SK-N-SH (cell line): Measurements from ENCODE around the gene URM1. TPM values are rescaled to one million over a fixed set of nuclear protein-coding genes. Genes with fewer than 3 reads are reported as not detected.
"Not testable (repeated sequence)": the region's sequence is repeated elsewhere in the genome, so short reads cannot be mapped to it uniquely, and the experiment has no call there.

Experiments used
- CTCF ChIA-PET: fragments of 300-600, 350-600 bp; formaldehyde crosslinking; extraction: SDS; loops from one replicate; lab custom pipeline; 2021; lab: Yijun Ruan, JAX
- POLR2A ChIA-PET: fragments of 350-600 bp; sonication (Branson Sonifier 250); formaldehyde crosslinking; extraction: SDS; loops from one replicate; lab custom pipeline; 2020; ENCODE audit warnings: antibody characterized with exemption, inconsistent platforms; lab: Yijun Ruan, JAX
- DNase-seq: peaks from one replicate; pipeline ENCODE4 v3.0.0; 2012
- H2AFZ ChIP-seq: fragments of 200-600 bp; sonication (generic); 2 replicates; pipeline ENCODE4 v1.8.1; 2016; ENCODE audit warnings: antibody characterized with exemption, mild to moderate bottlenecking, low read depth
- H3F3A ChIP-seq: fragments of 200-600 bp; sonication (generic); replicated peaks from 2 replicates; pipeline ENCODE3; 2016; ENCODE audit warnings: antibody characterized with exemption, mild to moderate bottlenecking; ENCODE audit not compliant: insufficient read depth
- H3K27ac ChIP-seq, 2 experiments: fragments of 200-500 bp in 1 of 2; fragments of 200-600 bp in 1 of 2; sonication (Bioruptor generic) in 1 of 2; sonication (generic), shearing (Covaris generic) in 1 of 2; 2 replicates each; pipeline versions ENCODE4 v1.5.1 to v1.6.1; 2014 to 2016; ENCODE audit warnings: low read depth in 2 of 2, inconsistent platforms in 1 of 2, low read length in 1 of 2, mild to moderate bottlenecking in 1 of 2, mixed read lengths in 1 of 2
- H3K27me3 ChIP-seq: fragments of 200-600 bp; sonication (generic), shearing (Covaris generic); 2 replicates; pipeline ENCODE4 v1.6.1; 2016; ENCODE audit warnings: mixed run types; ENCODE audit not compliant: insufficient read depth
- H3K36me3 ChIP-seq, 2 experiments: fragments of 200-500 bp in 1 of 2; fragments of 200-600 bp in 1 of 2; sonication (Bioruptor generic) in 1 of 2; sonication (generic) in 1 of 2; replicated peaks in 1 of 2; 2 replicates each; pipeline versions ENCODE3 to v1.5.1; 2014 to 2016; ENCODE audit warnings: low read length in 1 of 2, mild to moderate bottlenecking in 1 of 2; ENCODE audit not compliant: insufficient read depth in 2 of 2, control insufficient read depth in 1 of 2
- H3K4me1 ChIP-seq, 2 experiments: fragments of 200-500 bp in 1 of 2; fragments of 200-600 bp in 1 of 2; sonication (Bioruptor generic) in 1 of 2; sonication (generic), shearing (Covaris generic) in 1 of 2; 2 replicates each; pipeline versions ENCODE4 v1.5.1 to v1.6.1; 2014 to 2016; ENCODE audit warnings: low read depth in 1 of 2, low read length in 1 of 2, mixed run types in 1 of 2; ENCODE audit not compliant: insufficient read depth in 2 of 2, control insufficient read depth in 1 of 2
- H3K4me2 ChIP-seq: fragments of 200-600 bp; sonication (generic), shearing (Covaris generic); 2 replicates; pipeline ENCODE4 v1.6.1; 2017; ENCODE audit warnings: mixed run types
- H3K4me3 ChIP-seq, 2 experiments: fragments of 200-500 bp in 1 of 2; fragments of 200-600 bp in 1 of 2; sonication (Bioruptor generic) in 1 of 2; sonication (generic), shearing (Covaris generic) in 1 of 2; 2 replicates each; pipeline versions ENCODE4 v1.5.1 to v1.8.1; 2014 to 2016; ENCODE audit warnings: low read depth in 2 of 2, inconsistent platforms in 1 of 2, low read length in 1 of 2, mild to moderate bottlenecking in 1 of 2, mixed read lengths in 1 of 2, moderate library complexity in 1 of 2
- H3K79me2 ChIP-seq: fragments of 200-600 bp; sonication (generic); 2 replicates; pipeline ENCODE4 v1.8.1; 2017; ENCODE audit warnings: mild to moderate bottlenecking; ENCODE audit not compliant: insufficient read depth
- H3K9ac ChIP-seq: fragments of 200-600 bp; sonication (generic); 2 replicates; pipeline ENCODE4 v1.6.1; 2017; ENCODE audit warnings: mixed run types
- H3K9me2 ChIP-seq: fragments of 200-600 bp; sonication (generic); 2 replicates; pipeline ENCODE4 v1.6.1; 2017; ENCODE audit warnings: mixed run types
- H3K9me3 ChIP-seq: fragments of 200-600 bp; sonication (generic); 2 replicates; pipeline ENCODE4 v1.6.1; 2017; ENCODE audit warnings: mixed run types, mild to moderate bottlenecking, moderate library complexity
- H4K20me1 ChIP-seq: fragments of 200-600 bp; sonication (generic); 2 replicates; pipeline ENCODE4 v1.6.1; 2017; ENCODE audit warnings: mild to moderate bottlenecking, mixed run types; ENCODE audit not compliant: insufficient read depth
- CHD2 ChIP-seq: fragments of 150-350 bp; IDR thresholded peaks from 2 replicates; pipeline ENCODE4 v1.6.1; 2018; ENCODE audit warnings: low read length; ENCODE audit not compliant: partially characterized antibody
- EZH2phosphoT487 ChIP-seq: fragments of 200-600 bp; sonication (generic); IDR thresholded peaks from 2 replicates; pipeline ENCODE4 v1.6.1; 2017; ENCODE audit warnings: low read depth, mixed run types, mild to moderate bottlenecking, antibody characterized with exemption, moderate library complexity, borderline replicate concordance
- FOSL2 ChIP-seq: IDR thresholded peaks from 2 replicates; pipeline ENCODE4 v1.4.0; 2012; ENCODE audit warnings: low read depth, mild to moderate bottlenecking, moderate library complexity, borderline replicate concordance
- FOXJ3 ChIP-seq: sonication (generic); formaldehyde crosslinking; IDR thresholded peaks from 2 replicates; pipeline ENCODE4 v1.5.1; 2020; ENCODE audit warnings: mild to moderate bottlenecking, missing genetic modification reagents
- GABPA ChIP-seq: IDR thresholded peaks from 2 replicates; pipeline ENCODE4 v1.4.0; 2012; ENCODE audit warnings: low read depth, mild to moderate bottlenecking
- GATA2 ChIP-seq: sonication (generic); formaldehyde crosslinking; IDR thresholded peaks from 2 replicates; pipeline ENCODE4 v1.5.0; 2020; ENCODE audit warnings: mild to moderate bottlenecking, missing genetic modification reagents
- JUND ChIP-seq: IDR thresholded peaks from 2 replicates; pipeline ENCODE4 v1.4.0; 2012
- MEF2A ChIP-seq: IDR thresholded peaks from 2 replicates; pipeline ENCODE4 v1.4.0; 2012; ENCODE audit warnings: low read depth, borderline replicate concordance
- MXI1 ChIP-seq: IDR thresholded peaks from 2 replicates; pipeline ENCODE4 v1.6.1; 2012; ENCODE audit warnings: mild to moderate bottlenecking, low read depth, low read length, improper control_type of control experiment
- POLR2AphosphoS5 ChIP-seq: IDR thresholded peaks from 2 replicates; pipeline ENCODE4 v1.6.1; 2012; ENCODE audit warnings: low read depth, low read length
- RAD21 ChIP-seq: IDR thresholded peaks from 2 replicates; pipeline ENCODE4 v1.6.1; 2012; ENCODE audit warnings: mild to moderate bottlenecking, low read length
- RCOR1 ChIP-seq: fragments of 150-350 bp; IDR thresholded peaks from 2 replicates; pipeline ENCODE4 v1.6.1; 2017; ENCODE audit warnings: antibody characterized with exemption, low read length
- RFX5 ChIP-seq: IDR thresholded peaks from 2 replicates; pipeline ENCODE4 v1.6.1; 2012; ENCODE audit warnings: mild to moderate bottlenecking, improper control_type of control experiment, low read length
- RXRA ChIP-seq: IDR thresholded peaks from 2 replicates; pipeline ENCODE4 v1.4.0; 2012; ENCODE audit warnings: low read depth, mild to moderate bottlenecking, borderline replicate concordance
- YY1 ChIP-seq: IDR thresholded peaks from 2 replicates; pipeline ENCODE4 v1.4.0; 2012; ENCODE audit warnings: low read depth, mild to moderate bottlenecking
- WGBS: methylation state at CpG from one replicate; pipeline ENCODE4 v1.1.6; 2017; ENCODE audit warnings: low lambda C conversion rate; 5-methylcytosine and 5-hydroxymethylcytosine counted together
- polyA plus RNA-seq, 3 experiments: library from polyadenylated mRNA; depleted of rRNA; stranded (reverse); fragments of >200 nt; gene quantifications; 2 replicates each; pipeline ENCODE4 v1.2.3, GENCODE V29; 2012
- TF ChIP-seq, protein P1 (sequence below): IDR thresholded peaks from 2 replicates; pipeline ENCODE4 v1.4.0; 2012; ENCODE audit warnings: low read depth, borderline replicate concordance
- TF ChIP-seq, protein P2 (sequence below): IDR thresholded peaks from 2 replicates; pipeline ENCODE4 v1.4.0; 2012; ENCODE audit warnings: low read depth
- TF ChIP-seq, protein P3 (sequence below): fragments of 200-600 bp; sonication (generic); IDR thresholded peaks from 2 replicates; pipeline ENCODE4 v1.6.1; 2017; ENCODE audit warnings: antibody characterized with exemption, mild to moderate bottlenecking, moderate library complexity
- TF ChIP-seq, protein P4 (sequence below): fragments of 150-350 bp; IDR thresholded peaks from 2 replicates; pipeline ENCODE4 v1.6.1; 2017; ENCODE audit warnings: antibody characterized with exemption, low read length, low read depth, borderline replicate concordance

URM1 gene
- polyA plus RNA-seq, 1 of the 3 experiments (the other 2 are of a cell fraction), result 58.9 TPM

DNA sequence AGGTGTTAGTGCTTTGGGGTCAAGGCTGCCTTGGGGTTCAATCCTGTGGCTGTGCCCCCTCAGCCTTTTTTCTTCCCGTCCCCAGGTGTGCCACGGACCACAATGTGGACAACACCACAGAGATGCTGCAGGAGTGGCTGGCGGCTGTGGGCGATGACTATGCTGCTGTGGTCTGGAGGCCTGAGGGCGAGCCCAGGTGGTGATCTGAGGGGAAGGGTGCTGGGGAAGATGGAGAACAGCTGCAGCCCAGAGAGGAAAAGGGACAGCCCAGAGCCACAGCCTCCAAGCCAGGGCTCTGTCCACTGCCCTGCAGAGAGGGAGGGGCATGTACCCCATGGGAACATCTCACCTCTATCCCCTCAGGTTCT is 51.6 kb downstream of the URM1 start:
- no peak for DNase-seq
- Histone ChIP-seq H3K36me3 (peaks cover 0 to 2% of the 10 kb centered on the region in 2 experiments), H3K27ac (no peak overlapping the region), H3K4me1 (peaks cover 0 to 17% of the 10 kb centered on the region in 2 experiments; a peak in 1 of 4 replicates), H3K9ac (no peak overlapping the region), H3K9me3 (no peaks in the 10 kb centered on the region), H3K4me3 (no peak overlapping the region), H3K27me3 (no peaks in the 10 kb centered on the region), H4K20me1 (no peaks in the 10 kb centered on the region), H3K9me2 (no peaks in the 10 kb centered on the region), H3K4me2 (no peak overlapping the region), H3F3A (no peaks in the 10 kb centered on the region)
- ChIA-PET POLR2A (no interaction called here), CTCF (interaction anchor here (0.6 to 12.1 kb wide), 2 partner anchors 13 to 17 kb away, joined by 3 to 93 read pairs; no protein-coding TSS in a partner anchor)
- WGBS, result 96% methylated on average over 5 of the region's 5 CpGs
- no peak for TF ChIP-seq FOXJ3 (CRISPR knock-in tag)
- TF ChIP-seq, protein P1, sequence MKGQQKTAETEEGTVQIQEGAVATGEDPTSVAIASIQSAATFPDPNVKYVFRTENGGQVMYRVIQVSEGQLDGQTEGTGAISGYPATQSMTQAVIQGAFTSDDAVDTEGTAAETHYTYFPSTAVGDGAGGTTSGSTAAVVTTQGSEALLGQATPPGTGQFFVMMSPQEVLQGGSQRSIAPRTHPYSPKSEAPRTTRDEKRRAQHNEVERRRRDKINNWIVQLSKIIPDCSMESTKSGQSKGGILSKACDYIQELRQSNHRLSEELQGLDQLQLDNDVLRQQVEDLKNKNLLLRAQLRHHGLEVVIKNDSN, result no peak
- TF ChIP-seq, protein P2, sequence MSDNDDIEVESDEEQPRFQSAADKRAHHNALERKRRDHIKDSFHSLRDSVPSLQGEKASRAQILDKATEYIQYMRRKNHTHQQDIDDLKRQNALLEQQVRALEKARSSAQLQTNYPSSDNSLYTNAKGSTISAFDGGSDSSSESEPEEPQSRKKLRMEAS, result no peak
- TF ChIP-seq, protein P3, sequence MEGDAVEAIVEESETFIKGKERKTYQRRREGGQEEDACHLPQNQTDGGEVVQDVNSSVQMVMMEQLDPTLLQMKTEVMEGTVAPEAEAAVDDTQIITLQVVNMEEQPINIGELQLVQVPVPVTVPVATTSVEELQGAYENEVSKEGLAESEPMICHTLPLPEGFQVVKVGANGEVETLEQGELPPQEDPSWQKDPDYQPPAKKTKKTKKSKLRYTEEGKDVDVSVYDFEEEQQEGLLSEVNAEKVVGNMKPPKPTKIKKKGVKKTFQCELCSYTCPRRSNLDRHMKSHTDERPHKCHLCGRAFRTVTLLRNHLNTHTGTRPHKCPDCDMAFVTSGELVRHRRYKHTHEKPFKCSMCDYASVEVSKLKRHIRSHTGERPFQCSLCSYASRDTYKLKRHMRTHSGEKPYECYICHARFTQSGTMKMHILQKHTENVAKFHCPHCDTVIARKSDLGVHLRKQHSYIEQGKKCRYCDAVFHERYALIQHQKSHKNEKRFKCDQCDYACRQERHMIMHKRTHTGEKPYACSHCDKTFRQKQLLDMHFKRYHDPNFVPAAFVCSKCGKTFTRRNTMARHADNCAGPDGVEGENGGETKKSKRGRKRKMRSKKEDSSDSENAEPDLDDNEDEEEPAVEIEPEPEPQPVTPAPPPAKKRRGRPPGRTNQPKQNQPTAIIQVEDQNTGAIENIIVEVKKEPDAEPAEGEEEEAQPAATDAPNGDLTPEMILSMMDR, result no peak
- no peak for TF ChIP-seq YY1
- no peak for TF ChIP-seq JUND
- no peak for TF ChIP-seq POLR2AphosphoS5
- no peak for TF ChIP-seq MXI1
- TF ChIP-seq RAD21, result no peak
- TF ChIP-seq GABPA, result no peak
- no peak for TF ChIP-seq GATA2
- TF ChIP-seq, protein P4, sequence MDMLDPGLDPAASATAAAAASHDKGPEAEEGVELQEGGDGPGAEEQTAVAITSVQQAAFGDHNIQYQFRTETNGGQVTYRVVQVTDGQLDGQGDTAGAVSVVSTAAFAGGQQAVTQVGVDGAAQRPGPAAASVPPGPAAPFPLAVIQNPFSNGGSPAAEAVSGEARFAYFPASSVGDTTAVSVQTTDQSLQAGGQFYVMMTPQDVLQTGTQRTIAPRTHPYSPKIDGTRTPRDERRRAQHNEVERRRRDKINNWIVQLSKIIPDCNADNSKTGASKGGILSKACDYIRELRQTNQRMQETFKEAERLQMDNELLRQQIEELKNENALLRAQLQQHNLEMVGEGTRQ, result no peak
- TF ChIP-seq RFX5, result no peak
- TF ChIP-seq RXRA, result no peak
- no peak for TF ChIP-seq CHD2
- no peak for TF ChIP-seq EZH2phosphoT487
- no peak for TF ChIP-seq RCOR1
- no peak for TF ChIP-seq FOSL2
- no peak for TF ChIP-seq MEF2A
- TF ChIP-seq, all 33 proteins: peak for 0
- Histone ChIP-seq H3K79me2 (peaks cover 17% of the 10 kb centered on the region; the same call in 1 of the 2 replicates), H2AFZ (no peak overlapping the region)

DNA sequence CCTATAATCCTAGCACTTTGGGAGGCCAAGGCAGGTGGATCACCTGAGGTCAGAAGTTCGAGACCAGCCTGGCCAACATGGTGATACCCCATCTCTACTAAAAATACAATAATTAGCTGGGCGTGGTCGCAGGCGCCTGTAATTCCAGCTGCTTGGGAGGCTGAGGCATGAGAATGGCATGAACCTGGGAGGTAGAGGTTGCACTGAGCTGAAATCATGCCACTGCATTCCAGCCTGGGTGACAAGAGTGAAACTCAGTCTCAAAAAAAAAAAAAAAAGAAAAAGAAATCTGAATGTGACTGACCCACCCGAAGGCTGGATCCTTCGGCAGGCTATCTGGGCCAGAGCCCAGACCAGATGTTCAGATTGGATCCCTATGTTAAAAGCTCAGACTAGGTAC is 52.2 kb downstream of the URM1 start:
- POLR2A ChIA-PET, H3K9me3 ChIP-seq, H3K9ac ChIP-seq, H3K36me3 ChIP-seq, H3K4me3 ChIP-seq, H3K27ac ChIP-seq, H4K20me1 ChIP-seq, DNase-seq, H3K4me2 ChIP-seq, H3K9me2 ChIP-seq, H2AFZ ChIP-seq, H3F3A ChIP-seq, H3K27me3 ChIP-seq: not testable (repeated sequence)
- CTCF ChIA-PET, result interaction anchor here (0.6 to 12.1 kb wide), 2 partner anchors 13 to 16 kb away, joined by 3 to 93 read pairs; no protein-coding TSS in a partner anchor
- peaks cover 17% of the 10 kb centered on the region; the same call in 1 of the 2 replicates for H3K79me2 ChIP-seq
- 92% methylated on average over 6 of the region's 6 CpGs for WGBS
- H3K4me1 ChIP-seq, result peaks cover 0 to 17% of the 10 kb centered on the region in 2 experiments; a peak in 1 of 4 replicates
